GM19372 (cell line): ENCODE measurements around the gene GCAT.

Experiments used
- ATAC-seq: cut with Tn5 transposase; IDR thresholded peaks from one replicate; pipeline ENCODE4 v1.9.1; 2021; ENCODE audit warnings: mild to moderate bottlenecking, low read depth, moderate library complexity; ENCODE audit not compliant: unreplicated experiment

GCAT gene

DNA sequence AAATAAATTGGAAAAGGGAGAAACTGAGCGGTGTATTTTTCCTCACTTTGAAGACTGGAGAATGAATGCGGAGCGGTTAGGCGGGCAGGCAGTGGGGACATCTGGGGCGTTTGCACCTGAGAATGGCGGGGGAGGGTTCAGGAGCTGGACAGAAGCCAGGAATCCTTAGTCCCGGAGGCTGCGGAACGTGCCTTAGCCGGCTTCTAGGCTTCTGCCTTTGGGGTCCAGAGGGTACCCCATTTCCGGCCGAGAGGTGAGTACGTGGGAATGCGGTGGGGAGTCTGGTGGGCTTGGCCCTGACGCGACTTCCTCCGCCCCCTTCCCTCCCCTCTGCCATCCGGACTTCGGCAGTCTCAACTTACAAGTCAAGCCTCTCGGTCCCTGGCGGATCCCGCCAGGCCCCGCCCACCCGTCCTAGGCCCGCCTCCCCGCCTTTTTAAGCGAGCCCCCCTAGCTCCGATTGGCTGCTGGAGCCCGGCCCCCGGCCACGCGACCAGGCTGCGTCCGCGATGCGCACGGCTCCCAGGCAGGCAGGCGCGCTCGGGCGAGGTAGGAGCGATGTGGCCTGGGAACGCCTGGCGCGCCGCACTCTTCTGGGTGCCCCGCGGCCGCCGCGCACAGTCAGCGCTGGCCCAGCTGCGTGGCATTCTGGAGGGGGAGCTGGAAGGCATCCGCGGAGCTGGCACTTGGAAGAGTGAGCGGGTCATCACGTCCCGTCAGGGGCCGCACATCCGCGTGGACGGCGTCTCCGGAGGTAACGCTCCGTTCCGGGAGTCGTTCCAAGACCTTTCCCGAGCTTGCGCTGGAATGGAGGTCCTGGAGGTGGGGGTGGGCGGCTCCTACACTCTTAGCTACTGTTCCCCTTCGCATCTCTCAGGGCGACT lies at the start of gene GCAT:
GCAT (plus strand) TSS at position 525 of the 884 bp plus-strand sequence; CDS start at position 559, 34 bp downstream.
- peak; percentile 86 for ATAC-seq

DNA sequence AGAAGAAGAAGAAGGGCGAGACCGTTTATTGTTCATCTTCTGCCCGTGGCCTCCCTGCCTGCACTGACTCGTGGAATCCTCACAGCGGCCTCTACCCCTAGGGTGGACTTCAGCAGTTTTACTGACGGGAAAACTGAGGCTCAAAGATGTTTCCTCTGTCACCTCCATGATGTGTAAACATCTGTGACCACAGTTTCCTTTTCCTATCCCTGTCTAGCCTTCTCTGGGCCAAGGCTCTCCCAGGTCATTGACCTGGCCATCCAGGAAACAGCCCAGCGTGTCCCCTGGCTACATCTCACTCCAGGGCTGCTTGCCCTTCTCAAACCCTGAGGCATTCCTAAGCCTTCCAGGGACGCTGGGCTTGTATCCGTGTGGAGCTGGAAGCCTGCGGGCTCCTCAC lies 49.0 kb upstream of the GCAT start:
- no peak for ATAC-seq

DNA sequence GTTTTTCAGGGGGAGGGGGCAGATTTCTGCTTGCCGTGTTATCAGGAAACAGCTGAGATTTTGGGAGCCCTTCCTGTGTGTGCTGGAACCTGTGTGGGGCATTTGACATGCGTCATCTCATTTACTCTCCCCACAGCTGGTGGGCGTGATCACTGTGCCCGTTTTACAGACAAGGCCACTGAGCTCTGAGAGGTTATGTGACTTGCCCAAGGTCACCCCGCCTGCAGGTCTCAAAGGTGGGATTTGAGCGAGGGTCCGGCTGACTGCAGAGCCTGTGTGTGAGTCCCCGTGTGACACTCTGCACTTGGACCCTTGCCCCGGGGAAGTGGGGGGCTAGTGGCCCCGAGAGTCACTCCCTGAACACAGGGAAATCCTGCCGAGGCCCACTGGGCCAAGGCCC lies 48.5 kb upstream of the GCAT start:
- no peak for ATAC-seq

DNA sequence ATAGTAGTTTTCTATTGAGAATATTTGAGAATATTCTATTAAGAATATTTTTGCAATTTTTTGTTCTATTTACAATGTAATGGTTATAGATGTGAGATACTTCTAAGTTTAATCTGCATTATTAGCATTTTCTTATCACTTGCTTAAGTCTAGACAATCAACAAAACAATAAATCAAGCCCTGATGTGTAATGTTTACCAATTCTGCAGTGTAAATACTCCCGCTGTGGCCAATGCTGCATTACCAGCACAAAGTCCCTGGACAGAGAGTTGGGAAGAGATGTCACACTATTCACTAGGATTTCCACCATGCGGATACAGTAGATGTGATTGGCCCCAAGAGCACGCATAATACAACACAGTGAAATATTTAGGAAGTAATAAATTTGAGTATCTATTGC lies 47.6 kb upstream of the GCAT start:
- ATAC-seq, result no peak

DNA sequence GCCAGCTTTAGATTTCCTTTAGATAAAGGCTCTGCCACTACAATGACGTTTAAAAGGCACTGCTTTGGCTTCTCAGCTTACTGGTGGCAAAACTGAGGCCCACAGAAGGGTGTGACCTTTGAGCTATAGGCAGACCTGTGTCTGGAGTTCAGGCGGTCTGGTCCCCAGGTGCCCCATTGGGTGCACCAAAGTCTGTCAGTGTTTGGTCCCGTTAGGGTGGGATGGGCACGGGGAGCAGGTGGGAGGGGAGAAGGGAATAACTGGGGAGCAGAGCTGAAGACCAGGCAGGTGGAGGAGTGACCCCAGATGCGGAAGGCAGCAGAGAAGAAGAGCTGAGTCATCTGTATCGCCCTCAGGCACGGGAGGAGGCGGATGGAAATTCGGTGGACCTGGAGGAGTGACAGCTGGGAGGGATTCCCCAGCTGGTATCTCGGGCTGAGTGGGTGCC lies 45.3 kb upstream of the GCAT start:
- ATAC-seq, result no peak

DNA sequence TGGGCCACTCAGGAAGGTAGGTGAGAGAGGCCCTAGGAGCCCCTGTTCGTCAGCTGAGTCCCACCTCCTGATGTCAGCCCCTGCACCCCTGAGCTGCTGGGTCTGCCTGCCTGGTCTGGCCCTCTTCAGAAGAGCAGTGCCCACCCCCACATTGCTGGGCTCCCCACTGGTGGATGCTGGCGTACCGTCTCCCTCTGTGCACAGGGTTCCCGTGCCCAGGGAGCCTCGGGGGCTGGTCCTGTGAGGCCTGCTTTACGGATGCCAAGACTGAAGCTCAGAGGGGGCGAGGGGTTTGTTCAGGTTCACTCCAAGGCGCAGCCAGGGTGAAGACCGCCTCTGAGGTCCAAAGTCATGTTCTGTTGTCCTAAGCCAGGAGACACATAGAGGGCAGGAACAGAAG lies 44.7 kb upstream of the GCAT start:
- no peak for ATAC-seq

DNA sequence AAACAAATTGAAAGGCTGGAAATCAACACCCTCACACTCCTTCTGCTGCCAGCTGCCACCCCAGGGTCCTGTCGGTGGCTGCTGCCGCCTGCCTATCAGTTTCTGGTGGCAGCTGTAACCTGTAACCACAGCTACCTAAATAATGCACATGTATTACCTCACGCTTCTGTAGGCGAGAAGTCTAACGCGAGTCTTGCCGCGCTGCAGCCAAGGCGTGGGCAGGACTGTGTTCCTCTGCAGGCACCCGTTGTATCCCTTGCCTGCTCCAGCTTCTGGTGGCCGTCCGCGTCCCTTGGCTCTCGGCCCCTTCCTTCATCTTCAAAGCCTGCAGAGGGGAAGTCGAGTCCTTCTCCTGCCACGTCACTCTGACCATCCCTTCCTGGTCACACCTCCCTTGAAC lies 44.1 kb upstream of the GCAT start:
- ATAC-seq, result no peak

DNA sequence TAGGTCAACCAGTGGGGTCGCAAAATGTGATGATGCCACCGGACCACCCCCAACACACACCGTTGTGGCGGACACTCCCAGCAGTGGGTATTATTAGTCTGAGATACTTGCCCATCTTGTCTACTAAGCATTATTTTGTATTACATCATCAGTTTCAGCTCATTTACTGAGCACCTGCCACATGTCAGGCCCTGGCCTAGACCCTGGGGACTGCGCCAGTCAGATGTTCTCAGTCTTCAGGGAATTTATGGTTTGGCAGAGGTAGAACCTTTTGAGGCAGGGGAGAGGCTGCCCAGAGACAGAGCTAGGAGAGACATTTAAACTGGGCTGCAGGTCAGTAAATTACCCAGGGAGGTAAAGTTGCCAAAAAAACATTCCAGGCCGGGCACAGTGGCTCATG lies 43.1 kb upstream of the GCAT start:
- ATAC-seq, result no peak

DNA sequence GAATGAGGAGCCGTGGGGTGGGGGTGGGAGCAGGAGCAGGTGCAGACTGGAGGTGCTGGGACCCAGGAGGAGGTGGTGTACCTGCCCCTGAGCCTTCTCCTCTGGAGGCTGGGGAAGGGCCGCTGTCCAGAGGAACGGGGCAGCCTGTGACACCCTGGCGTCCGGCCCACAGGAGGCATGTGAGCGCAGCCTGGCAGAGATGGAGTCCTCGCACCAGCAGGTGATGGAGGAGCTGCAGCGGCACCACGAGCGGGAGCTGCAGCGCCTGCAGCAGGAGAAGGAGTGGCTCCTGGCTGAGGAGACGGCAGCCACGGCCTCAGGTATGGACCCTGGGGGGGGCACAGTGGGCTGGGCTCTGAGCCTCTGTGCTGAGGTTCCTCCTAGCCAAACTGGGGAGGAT lies 42.2 kb upstream of the GCAT start:
- no peak for ATAC-seq

DNA sequence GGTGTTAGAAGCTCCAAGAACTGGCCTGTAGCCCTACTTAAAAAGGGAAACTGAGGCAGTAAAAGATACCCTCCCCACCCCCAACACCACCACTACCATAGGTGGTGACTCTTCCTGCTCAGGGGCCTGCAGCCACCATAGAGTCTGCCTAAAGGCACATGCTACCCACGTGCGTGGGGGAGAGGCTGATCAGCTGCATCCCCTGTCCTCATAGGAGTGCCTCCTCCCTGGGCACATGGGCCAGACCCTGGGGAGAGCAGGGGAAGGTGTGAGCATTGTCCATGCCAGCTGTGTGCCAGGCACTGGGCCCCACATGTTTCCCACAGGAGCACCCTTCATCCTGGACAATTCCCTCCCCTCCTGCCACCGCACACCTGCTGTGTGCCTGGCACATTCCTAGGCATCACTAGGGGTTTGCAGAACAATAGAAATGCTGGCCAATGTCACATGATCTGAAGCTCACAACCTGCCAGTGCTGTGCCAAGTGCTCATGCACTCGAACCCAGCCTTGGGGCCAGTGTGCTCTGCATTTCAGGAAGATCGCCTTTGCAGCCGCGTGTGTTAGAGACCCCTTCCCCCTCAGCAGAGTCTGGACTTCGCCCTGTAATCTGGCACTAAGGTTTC lies 41.7 kb upstream of the GCAT start:
- no peak for ATAC-seq

DNA sequence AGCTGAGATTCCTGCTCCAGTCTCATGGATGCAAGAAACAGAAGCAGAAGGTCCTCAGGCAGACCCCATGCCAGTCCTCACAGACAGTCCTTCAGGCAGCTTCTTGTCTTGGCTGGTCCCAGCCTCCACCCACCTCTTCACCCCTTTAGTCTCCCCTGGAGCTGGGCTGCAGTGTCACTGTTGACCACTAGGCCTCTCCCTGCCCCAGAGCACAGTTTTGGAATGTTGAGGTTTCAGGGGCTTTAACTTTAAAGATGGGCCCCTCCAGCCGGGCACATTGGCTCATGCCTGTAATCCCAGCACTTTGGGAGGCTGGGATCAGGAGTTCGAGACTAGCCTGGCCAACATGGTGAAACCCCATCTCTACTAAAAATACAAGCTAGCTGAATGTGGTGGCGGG lies 39.5 kb upstream of the GCAT start:
- no peak for ATAC-seq

DNA sequence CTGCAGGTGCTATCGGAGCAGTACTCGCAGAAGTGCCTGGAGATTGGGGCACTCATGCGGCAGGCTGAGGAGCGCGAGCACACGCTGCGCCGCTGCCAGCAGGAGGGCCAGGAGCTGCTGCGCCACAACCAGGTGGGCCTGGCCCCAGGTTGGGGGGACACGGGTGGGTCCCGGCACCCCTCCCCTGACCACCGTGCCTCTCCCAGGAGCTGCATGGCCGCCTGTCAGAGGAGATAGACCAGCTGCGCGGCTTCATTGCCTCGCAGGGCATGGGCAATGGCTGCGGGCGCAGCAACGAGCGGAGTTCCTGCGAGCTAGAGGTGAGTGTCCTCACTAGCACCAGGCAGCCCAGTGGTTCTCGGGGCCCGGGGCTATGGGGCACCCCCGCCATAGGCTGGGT lies 38.7 kb upstream of the GCAT start:
- no peak for ATAC-seq

DNA sequence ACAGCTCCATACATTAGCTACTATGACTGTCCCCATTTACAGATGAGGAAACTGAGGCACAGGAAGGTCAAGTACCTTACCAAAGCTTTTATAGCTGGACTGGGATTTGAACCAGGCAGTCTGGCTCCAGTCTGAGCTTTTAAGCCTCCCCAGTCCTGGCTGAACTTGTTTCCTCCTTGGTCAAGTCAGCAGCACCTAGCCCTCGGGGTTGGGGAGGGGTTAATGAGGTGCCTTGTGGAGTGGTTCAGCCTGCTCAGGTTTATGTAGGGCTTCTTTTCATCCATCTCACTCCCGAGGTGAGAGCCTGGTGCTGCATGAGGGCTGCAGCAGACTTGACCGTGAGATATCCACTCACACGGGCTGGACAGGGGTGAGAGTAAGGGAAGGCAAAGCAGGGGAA lies 36.7 kb upstream of the GCAT start:
- no peak for ATAC-seq

DNA sequence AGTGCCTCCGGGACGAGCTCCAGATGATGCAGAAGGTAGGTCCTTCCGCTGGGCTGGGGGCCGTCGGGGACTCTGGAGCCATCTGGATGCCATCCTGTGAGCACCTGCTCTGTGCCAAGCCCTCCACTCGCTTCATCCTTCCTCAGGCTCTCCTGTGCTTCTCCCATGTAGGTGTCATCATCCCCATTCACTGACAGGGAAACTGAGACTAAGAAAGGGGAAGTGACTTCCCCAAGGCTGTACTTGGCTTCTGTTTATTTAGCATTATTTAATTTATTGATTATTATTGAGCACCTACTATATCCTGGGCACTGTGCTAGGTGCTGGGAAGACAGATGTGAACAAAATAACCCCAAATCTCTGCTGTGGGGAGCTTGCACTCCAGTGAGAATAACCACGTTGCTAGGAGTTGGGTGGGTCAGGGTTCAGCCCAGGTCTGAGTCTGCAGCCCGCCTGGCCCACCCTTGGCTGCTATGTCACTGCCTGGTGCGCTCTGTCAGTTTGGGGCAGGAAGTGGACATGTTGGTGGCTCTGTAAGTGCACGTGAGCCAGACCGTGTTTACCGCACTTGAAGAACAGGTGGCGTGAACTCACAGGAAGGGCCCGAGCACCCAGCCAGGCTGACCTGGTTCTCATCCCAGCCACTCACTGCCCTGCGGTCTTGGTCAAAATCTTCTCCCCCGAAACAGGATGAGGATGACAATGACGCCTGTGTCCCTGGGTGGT lies 35.9 kb upstream of the GCAT start:
- ATAC-seq, result no peak

DNA sequence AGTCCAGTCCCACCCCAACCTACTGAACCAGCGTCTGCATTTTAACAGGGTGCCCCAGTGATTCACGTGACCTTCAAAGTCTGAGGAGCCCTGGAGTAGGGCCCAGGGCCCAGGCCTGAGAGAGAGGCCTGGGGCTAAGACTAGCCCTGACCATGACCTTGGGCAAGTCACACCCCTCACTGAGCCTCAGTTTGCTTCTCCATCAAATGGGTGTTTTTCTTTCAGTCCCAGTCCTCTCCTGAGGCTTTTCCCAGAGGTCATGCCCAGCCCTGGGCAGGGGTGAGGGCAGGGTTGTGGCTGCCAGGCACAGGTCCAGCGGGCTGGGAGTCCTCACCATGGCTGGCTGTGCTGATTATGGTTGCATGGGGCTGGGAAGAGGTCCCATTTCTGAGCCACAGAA lies 33.0 kb upstream of the GCAT start:
- no peak for ATAC-seq

DNA sequence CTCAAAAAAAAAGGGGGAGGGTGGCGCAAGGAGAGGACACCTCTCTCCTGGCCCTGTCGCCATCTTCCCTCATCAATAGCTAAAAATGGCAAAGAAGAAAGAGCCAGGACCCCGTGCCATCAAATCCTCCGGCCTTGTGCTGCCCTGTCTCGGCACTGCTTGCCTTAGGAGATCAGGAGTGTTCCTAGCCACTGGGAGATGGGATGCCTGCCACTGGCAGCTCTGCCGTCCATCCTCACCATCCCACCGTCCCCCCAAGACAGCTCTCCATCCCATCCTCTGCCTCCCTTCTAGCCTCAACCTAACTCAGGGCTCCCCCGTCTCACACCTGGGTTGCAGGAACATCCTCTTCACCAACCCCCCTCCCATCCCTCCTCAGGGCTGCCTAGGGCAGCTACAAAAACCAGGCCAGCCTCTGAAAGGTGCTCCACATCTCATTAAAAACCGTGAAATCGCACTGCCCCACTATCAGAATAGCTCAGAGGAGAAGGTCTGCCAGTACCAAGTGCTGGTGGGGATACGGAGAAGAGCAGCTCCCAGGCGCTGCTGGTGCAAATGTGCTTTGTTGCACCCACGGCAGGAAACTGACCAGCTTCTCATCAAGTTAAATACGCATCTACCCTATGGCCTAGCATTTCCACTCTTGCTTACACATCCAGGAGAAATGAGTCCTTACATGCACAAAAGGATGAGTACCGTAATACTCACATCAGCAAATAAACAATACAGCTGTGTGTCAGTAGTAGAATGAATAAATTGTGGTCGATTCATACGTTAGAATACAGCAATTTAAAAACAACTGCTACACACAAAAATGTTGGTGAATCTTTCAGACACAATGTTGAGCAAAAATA lies 31.7 kb upstream of the GCAT start:
- ATAC-seq, result no peak

DNA sequence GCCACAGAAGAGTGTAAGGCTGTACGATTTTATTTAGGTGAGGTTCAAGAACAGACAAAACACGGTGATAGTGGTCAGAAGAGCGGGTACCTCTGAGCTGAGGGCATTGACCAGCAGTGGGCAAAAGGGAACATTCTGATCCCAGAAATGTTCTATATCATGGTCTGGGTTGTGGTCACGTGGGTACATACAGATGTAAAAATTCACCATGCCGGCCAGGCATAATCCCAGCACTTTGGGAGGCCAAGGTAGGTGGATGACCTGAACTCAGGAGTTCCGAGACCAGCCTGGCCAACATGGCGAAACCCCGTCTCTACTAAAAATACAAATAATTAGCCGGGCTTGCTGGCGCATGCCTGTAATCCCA lies 31.1 kb upstream of the GCAT start:
- ATAC-seq, result no peak

DNA sequence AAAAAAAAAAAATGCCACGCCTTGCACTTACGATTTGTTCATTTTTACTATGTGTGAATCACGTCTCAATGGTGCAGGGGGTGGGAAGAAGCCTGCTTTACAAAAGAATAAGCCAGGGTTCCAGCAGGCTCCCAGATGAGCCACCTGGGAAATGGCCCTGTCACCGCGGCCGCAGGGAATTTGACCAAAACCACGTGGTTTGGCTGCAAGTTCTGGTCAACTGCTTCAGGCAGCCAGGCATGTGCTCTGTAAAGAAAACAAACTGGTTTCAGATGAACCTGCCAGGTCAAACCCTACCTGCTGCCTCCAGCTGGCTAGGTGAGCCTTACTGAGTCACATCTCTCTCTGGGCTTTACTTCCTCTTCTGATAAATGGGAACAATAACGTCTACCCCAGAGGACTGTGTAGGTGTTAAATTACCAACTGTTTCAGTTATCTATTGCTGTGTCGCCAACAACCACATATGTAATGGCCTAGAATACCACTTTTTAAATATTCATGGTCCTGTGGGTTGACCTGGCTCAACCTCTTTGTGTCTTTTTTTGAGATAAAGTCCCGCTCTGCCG lies 30.5 kb upstream of the GCAT start:
- ATAC-seq, result no peak

DNA sequence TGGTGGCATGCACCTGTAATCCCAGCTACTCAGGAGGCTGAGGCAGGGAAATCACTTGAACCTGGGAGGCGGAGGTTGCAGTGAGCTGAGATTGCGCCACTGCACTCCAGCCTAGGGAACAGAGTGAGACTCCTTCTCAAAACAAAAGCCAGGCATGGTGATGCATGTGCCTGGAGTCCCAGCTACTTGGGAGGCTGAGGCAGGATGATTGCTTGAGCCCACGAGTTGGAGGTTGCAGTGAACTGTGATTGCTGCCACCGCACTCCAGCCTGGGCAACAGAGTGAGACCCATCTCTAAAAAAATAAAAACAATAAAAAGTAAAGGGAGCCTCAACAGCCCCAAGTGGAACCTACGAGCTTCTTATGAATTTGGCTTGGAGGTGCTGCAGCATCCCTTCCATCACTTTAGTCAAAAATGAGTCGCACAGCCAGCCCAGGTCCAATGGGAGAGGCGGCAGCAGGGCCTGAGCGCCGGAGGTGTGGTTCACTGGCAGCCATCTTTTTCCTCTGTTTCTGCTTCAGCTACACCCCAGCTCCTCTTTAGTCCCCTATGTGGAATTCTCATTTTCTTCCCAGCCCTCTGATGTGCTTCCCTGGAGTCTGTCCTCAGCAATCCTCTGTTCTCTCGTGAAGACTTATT lies 29.2 kb upstream of the GCAT start:
- no peak for ATAC-seq
